Astrocyte of the spinal cord (primary cell): Measurements from ENCODE around the gene LRP10.
"Not testable (repeated sequence)": the region's sequence is repeated elsewhere in the genome, so short reads cannot be mapped to it uniquely, and the experiment has no call there.

Experiments
- DNase-seq: peaks from one replicate; pipeline ENCODE4 v3.0.0; 2011; ENCODE audit warnings: low read depth, low spot score
- H3K4me3 ChIP-seq: 2 replicates; pipeline ENCODE4 v1.5.1; 2011; ENCODE audit warnings: low read depth, mild to moderate bottlenecking, low read length, moderate library complexity
- in situ Hi-C: cut with HindIII; loops from 2 replicates; pipeline ENCODE4 v1.10.0; 2017; ENCODE audit warnings: low sequenced_read_pairs
- TF ChIP-seq, protein P1 (sequence below): IDR thresholded peaks from 2 replicates; pipeline ENCODE4 v1.5.1; 2012; ENCODE audit warnings: low read depth, mild to moderate bottlenecking, low read length, inconsistent platforms

Gene LRP10, protein sequence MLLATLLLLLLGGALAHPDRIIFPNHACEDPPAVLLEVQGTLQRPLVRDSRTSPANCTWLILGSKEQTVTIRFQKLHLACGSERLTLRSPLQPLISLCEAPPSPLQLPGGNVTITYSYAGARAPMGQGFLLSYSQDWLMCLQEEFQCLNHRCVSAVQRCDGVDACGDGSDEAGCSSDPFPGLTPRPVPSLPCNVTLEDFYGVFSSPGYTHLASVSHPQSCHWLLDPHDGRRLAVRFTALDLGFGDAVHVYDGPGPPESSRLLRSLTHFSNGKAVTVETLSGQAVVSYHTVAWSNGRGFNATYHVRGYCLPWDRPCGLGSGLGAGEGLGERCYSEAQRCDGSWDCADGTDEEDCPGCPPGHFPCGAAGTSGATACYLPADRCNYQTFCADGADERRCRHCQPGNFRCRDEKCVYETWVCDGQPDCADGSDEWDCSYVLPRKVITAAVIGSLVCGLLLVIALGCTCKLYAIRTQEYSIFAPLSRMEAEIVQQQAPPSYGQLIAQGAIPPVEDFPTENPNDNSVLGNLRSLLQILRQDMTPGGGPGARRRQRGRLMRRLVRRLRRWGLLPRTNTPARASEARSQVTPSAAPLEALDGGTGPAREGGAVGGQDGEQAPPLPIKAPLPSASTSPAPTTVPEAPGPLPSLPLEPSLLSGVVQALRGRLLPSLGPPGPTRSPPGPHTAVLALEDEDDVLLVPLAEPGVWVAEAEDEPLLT

DNA sequence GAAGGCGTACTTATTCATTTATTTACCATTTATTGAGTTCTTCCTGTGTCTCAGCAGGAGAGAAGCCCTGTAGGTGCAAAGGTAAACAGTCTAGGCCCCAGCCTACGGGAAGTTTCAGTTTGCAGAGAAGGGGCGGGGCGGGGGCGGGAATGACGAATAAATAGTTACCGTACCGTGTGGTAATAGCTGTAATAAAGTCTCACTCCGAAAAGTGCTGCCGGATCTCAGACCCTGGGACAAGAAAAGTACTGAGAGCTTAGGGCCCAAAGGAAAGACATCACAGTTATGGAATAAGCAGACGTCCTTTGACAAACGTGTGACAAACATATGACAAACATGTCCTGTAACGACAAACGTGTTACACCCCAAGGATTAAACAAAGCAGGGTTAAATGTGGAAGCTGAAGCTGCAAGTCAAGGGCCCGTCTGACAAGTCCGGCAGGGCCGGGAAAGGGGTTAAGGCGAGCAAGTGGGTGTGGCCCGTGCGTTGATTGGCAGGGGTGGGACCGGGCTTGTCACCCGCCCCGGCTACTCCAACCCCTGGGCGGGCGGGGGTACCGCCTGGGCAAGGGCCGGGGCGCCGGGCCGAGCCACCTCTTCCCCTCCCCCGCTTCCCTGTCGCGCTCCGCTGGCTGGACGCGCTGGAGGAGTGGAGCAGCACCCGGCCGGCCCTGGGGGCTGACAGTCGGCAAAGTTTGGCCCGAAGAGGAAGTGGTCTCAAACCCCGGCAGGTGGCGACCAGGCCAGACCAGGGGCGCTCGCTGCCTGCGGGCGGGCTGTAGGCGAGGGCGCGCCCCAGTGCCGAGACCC, at the start of gene LRP10:
Gene LRP10 (plus strand): TSS at position 517 of the 809 bp plus-strand sequence. CDS start 564 bp downstream, outside the sequence.
- peak within 1 kb of the TSS; percentile 76 for H3K4me3 ChIP-seq
- TF ChIP-seq, protein P1, sequence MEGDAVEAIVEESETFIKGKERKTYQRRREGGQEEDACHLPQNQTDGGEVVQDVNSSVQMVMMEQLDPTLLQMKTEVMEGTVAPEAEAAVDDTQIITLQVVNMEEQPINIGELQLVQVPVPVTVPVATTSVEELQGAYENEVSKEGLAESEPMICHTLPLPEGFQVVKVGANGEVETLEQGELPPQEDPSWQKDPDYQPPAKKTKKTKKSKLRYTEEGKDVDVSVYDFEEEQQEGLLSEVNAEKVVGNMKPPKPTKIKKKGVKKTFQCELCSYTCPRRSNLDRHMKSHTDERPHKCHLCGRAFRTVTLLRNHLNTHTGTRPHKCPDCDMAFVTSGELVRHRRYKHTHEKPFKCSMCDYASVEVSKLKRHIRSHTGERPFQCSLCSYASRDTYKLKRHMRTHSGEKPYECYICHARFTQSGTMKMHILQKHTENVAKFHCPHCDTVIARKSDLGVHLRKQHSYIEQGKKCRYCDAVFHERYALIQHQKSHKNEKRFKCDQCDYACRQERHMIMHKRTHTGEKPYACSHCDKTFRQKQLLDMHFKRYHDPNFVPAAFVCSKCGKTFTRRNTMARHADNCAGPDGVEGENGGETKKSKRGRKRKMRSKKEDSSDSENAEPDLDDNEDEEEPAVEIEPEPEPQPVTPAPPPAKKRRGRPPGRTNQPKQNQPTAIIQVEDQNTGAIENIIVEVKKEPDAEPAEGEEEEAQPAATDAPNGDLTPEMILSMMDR, result no peak
- in situ Hi-C loops, result no loop called here
- DNase-seq, result peak; percentile 89

DNA sequence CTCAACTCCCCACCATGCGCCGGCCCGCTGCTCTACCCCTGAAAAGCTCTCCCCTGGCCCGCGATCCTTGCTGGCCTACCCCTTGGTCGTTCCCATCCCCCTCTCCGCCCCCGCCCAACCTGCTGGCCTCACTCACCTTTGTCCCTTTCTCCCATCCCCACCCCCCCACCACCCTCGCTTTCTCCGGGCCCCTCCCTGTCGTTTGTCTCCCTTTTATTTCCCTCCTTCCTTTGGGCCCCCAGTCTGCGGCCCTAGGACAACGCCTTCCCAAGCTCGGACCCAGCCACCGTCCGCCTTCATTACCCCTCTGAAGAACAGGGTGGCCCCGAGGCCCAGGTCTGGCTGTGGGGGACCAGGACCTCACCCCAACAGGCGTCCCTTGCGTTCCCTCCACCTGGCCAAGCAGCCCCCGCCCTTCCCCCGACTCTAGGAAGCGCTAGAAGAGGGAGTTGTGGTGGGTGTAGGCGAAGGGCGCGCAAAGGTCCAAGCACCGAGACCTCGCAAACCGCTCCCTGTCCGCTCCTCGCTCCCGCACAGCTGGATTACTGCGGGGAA, 49.4 kb upstream of the LRP10 start:
- TF ChIP-seq, protein P1, result no peak
- peak overlapping the region; percentile 1 for H3K4me3 ChIP-seq
- no peak for DNase-seq
- in situ Hi-C loops, result no loop called here

DNA sequence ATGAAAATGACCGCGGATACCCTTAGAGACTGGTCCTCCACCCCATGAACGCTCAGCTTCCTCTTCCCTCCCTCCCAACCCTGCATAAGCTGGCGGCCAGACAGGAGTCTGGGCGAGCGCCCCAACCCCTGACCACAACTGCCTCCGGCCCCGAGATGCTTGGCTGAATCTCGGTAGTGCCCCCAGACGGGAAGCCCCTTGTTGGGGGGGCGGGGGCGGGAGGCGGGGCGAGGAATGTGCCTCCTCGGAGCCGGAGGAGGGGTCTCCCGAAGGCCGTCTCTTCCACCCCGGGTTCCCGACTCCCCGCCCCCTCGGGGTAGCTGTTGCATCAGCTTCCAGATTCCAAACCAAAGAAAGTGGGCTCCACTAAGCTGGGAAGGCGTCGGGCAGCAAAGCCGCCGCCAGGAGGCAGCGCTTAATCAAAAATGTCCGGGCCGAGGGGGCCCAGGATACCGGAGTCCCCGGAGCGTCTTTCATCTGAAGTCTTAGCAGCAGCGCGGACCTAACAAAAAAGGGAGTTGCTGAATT, 48.9 kb upstream of the LRP10 start:
- H3K4me3 ChIP-seq, result peak overlapping the region; percentile 23
- DNase-seq, result peak; percentile 97
- in situ Hi-C loops, result no loop called here
- TF ChIP-seq, protein P1, result peak; percentile 92

DNA sequence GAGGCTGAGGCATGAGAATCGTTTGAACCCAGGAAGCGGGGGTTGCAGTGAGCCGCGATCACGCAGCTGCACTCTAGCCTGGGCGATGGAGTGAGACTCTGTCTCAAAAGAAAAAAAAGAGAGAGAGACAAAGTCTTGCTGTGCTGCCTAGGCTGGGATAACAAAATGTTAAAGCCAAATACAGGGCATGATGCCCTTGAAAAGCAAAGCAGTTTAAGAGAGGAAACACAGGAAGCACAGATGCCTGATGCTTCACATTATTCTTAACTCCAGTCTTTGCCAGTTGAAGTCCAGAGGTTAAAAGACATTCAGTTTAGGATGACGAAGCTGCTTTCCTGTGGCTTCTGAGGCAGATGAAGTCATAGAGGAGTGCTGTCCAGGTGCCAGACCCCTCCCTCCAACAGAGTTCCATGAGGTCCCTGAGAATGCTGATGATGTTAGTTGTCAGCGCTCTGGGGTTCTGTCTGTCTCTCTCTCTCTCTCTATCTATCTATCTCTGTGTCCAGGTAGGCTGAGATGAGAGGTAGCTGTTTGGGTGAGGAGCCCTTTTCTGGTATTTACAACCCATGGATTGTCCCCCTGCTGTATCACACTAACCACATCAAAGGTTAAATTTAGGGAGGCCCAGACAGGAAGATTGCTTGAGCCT, 46.7 kb upstream of the LRP10 start:
- DNase-seq, result peak; percentile 98
- in situ Hi-C loops, result no loop called here
- no peak overlapping the region for H3K4me3 ChIP-seq
- TF ChIP-seq, protein P1, result no peak

DNA sequence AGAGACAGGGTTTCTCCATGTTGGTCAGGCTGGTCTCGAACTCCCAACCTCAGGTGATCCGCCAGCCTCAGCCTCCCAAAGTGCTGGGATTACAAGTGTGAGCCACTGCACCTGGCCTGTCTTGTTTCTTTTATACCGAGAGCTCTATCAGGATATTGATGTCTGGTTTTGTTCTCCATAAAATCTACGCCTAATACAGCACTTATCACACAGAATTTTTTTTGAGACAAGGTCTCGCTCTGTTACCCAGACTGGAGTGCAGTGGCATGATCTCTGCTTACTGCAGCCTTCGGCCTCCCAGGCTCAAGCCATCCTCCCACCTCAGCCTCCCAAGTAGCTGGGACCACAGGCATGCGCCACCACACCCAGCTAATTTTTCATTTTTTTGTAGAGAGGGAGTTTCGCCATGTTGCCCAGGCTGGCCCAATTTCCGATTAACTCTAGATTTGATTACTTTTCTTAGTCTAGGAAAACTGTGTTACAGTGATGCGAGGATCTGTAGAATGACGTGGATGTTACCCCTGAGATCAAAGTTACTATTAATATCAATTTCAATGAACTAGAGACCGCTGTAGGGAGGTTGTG, 42.4 kb upstream of the LRP10 start:
- DNase-seq, in situ Hi-C loops: not testable (repeated sequence)
- H3K4me3 ChIP-seq, result peak overlapping the region; percentile 90
